HG03378 (cell line): ENCODE results near the gene GATA2.

ENCODE experiments used
- ATAC-seq: cut with Tn5 transposase; IDR thresholded peaks from one replicate; pipeline ENCODE4 v1.9.1; 2021; ENCODE audit warnings: mild to moderate bottlenecking, moderate library complexity; ENCODE audit not compliant: unreplicated experiment

GATA2 gene

GRCh38 chr3:128488991-128489673, 3.9 kb downstream of the GATA2 start:
- ATAC-seq: no peak

- no peak for ATAC-seq
These were observed 4.4 kb downstream of the GATA2 start for GRCh38 chr3:128488636-128488990.

DNA sequence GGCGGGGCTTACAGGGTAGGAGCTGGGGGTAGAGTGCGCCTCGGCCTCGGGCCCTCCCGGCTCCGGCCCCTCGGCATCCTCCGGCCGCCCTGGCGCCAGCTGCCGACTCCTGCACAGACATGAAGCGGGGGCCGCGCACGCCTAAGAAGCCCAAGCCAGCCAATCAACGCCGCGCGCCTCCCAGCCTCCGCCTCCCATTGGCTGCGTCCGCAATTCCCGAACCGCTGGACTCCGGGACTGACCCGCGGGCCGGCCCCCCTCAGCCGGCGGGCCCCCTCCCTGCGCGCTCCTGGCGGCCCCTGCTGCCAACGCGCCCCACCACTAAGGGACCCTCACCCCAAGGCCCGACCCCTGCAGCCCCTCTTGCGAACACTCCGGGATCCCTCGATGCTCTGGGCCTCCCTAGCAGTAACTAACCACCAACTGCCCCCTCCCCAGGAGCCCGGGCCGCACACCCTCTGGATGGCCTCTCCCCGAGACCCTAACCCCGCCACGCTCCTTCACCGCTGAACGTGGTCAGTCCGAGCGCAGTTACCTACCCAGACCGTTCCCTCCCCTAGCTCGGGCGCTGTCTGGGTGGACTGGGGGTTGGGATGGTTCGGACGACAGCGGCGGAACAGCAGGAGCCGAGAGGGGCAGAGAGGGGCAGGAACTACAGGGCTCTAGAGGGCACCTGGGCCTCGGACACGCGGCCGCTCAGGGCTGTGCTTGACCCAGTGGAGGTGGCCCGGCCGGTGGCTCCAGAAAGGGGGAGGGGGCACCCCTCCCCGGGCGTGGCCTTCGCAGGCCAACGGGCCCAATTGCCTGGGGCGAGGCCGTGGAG, 5.0 kb downstream of the GATA2 start:
- ATAC-seq: no peak

DNA sequence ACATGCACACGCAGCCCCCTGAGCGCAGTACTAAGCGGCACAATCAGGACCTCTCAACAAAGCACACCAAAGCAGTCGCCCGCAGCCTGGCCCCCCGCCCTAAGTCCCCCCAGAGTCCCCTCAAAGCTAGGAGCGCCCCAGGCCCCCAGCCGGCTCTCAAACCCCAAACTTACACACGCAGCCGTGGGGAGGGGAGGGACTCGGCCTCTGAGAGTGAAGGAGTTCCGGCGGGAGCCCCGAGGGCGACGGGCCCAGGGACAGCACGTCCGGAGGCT, 5.5 kb downstream of the GATA2 start:
- ATAC-seq: no peak

DNA sequence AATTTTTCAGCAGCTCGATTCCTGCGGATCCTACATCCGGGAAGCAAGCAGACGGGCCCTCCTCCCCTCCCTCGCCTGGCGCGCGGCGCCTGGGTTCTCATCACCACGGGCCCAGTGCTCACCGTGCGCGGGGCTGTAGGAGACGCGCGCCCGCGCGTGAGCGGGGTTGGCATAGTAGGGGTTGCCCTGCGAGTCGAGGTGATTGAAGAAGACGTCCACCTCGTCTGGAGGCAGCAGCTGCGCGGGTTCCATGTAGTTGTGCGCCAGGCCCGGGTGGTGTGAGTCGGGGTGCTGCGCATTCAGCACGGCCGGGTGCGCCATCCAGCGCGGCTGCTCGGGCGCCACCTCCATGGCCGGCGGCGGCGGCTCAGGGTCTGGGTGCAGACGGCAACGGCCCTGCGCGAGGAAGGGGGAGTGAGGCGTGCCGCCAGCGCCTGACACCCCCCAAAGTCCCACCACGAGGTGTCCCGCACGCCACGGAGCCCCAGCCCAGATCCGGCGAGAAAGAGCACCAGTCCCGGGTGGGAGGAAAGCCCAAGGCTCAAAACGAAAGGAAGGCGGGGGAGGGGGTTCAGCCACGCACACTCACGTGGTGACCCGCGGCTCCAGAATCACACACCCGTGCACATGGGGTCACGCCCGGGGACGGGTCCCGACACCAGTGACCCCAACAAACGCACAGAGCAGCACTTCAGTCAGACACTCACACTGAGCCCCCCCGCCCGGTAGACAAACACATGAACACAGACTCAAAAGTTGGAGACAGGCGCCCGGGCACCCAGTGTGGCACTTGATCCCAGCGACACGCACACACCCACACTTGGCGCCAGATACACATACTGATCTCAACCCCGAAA, 6.1 kb downstream of the GATA2 start:
- no peak for ATAC-seq

DNA sequence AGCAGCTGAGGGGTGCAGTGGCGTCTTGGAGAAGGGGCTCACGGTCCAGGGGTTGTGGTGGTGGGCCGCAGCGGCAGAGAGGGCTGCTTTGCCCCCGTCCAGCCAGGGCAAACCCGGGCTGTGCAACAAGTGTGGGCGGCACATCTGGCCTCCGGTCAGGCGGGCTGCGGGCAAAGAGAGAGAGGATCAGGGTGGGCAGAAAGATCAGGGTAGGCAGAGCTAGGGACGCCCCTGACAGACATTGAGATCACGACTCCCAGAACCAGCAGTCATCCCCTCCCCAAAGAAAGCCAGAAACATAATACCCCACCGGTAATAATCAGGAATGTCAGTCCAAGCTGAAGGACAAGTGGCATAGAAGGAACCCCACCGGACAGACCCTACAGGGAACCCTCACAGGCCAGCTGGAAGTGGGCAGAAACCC, 6.8 kb downstream of the GATA2 start:
- no peak for ATAC-seq

GRCh38 chr3:128485282-128486204, 7.5 kb downstream of the GATA2 start:
- no peak for ATAC-seq

DNA sequence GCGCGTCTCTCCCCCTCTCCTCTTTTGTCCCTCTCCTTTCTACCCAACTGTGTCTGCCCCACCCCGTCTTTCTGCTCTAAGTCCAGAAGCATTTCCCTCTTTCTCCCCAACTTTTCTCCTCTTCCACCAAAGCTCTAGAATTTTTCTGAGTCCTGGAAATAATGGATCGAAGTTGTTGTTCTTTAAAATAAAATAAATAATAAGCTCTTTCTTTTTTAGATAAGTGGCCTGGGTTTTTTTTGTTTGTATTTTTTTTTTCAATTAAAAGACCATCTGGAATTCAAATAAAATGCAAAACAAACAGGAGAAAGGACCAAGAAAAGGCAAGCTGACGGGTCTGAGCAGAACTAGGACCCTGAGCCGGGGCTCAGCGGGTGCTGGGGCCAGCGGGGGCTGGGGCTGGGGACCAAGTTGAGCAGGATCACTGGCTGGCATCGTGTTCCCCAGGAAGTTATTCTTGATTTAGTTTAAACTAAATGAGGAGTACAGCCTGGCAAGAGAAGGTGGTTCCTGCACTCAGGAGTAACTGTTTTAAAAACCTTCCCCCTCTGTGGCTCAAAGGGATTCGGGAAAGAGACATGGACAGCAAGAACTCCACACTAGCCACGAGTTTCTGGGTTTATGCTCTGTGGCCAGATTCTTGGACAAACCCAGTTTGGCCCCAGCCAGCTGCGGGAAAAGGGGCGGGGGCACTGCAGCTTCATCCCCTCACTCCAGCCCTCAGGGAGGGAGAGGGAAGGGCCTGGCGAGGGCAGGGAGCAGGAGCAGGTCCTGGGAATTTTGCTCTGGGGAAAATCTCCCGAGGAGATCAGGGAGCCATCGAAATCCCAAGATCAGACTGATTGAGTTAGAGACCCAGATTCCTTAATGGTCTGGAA, 8.4 kb downstream of the GATA2 start:
- ATAC-seq: no peak

- ATAC-seq: no peak
These were observed 9.2 kb downstream of the GATA2 start for GRCh38 chr3:128483657-128484403.

DNA sequence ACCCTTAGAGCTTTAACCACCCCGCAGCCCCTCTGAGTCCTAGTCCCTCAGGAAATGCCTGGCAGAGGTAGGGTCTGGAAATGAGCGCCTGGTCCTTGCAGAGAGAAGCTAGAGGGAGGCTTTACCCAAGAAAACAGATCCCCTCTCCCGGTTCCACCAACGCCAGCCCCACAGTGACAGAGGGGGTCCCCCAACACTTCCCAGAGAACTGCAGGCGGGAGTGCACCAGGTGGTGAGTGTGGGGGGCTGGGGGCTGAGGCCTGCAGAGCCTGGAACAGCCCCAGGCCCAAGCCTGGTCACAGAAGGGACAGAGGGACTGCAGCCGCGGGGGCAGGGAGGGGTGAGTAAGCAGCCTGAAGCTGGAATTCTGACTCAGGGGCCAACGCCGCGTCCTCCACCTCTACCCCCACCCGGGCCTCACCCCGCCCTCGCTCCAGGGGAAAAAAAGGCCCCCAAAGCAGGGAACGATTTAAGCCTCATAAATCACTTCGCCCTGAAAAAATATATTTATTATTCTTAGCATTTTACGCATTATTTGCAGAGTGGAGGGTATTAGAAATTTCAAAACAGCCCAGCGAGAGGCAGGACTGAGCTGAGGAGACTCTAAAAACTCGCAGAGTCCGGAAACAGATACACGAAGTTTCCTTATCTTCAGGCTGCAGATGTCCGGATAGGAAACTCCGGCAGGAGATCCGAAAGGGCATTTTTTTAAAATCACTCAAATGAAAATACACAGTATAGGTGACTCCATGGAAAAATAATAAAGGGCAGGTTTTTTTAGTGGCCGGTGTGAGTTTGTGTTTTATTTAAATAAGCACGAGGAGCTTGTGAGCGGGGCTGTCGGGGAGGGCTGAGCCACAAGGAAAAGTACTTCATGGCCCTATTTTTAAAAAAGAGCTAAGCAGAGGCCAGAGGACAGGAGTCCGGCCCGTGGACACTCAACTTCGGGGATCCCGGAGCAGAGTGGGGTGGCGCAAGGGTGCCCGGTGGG, 10.0 kb downstream of the GATA2 start:
- ATAC-seq: no peak

GRCh38 chr3:128482175-128482574, 10.8 kb downstream of the GATA2 start:
- ATAC-seq: no peak

GRCh38 chr3:128481438-128481942, 11.5 kb downstream of the GATA2 start:
- no peak for ATAC-seq

GRCh38 chr3:128480717-128481437, 12.1 kb downstream of the GATA2 start:
- no peak for ATAC-seq

DNA sequence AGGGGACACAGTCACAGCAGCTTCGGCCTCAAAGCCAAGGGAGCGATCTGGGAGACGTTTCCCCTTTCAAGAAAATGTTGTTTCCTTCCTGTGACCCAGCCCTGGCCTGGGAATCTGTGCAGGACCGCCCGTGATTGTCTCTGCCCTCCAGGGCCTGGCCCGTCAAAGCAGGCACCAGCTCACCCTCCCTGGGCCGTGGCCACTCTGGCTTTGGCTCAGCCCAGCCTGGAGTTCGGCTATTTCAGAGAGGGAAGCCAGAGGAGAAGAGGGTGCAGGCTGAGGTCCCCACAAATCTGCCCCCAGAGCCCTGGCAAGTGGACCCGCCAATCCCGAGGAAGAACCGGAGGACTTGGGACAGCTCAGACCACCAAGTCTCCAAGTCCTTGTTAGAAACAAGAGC, 12.7 kb downstream of the GATA2 start:
- no peak for ATAC-seq

DNA sequence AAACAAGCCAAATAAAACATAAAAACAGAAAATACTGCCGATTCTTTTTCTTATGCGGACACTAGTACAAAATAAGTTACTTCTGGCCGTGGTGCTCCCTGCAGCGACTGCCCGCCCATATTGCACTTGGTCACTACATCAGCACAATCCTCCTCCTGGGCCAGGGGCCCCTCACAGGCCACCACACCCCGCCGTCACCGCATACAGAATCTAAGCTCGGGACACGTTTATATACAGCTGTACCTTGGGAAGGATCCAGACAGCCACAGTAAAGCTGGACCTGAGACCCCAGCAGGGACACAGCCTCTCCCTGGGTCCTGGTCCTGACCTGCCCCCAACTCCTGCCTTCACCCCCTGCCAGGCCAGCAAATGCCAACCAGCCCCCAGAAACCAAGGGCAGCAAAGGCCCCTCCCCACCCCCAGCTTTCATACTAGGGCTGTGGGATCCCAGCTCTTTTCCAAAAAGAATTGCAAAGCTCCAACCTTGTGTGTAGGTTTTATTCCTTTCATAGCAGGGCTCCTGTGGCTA, 13.4 kb downstream of the GATA2 start:
- no peak for ATAC-seq

GRCh38 chr3:128478576-128479506, 14.2 kb downstream of the GATA2 start:
- no peak for ATAC-seq
